GM15510 (cell line): ENCODE results near the gene NHSL1.

Experiments used
- POLR2A ChIP-seq: IDR thresholded peaks from 3 replicates; pipeline ENCODE4 v1.6.1; 2011; ENCODE audit warnings: borderline replicate concordance; ENCODE audit not compliant: insufficient read length; ENCODE audit errors: extremely low read depth

NHSL1 gene

GRCh38 chr6:138492871-138493270 is 6.4 kb downstream of the NHSL1 start:
- no peak for TF ChIP-seq POLR2A

- no peak for TF ChIP-seq POLR2A
Measured at GRCh38 chr6:138492113-138492512, 7.2 kb downstream of the NHSL1 start.

GRCh38 chr6:138491017-138491416 is 8.3 kb downstream of the NHSL1 start:
- no peak for TF ChIP-seq POLR2A

GRCh38 chr6:138489846-138490245 is 9.4 kb downstream of the NHSL1 start:
- no peak for TF ChIP-seq POLR2A

GRCh38 chr6:138487102-138487604 is 12.1 kb downstream of the NHSL1 start:
- no peak for TF ChIP-seq POLR2A

- TF ChIP-seq POLR2A = no peak
Measured at GRCh38 chr6:138486249-138487101, 12.8 kb downstream of the NHSL1 start.

GRCh38 chr6:138485586-138486248 is 13.6 kb downstream of the NHSL1 start:
- TF ChIP-seq POLR2A = no peak

GRCh38 chr6:138485005-138485545 is 14.2 kb downstream of the NHSL1 start:
- TF ChIP-seq POLR2A = no peak

GRCh38 chr6:138484018-138484731 is 15.1 kb downstream of the NHSL1 start:
- no peak for TF ChIP-seq POLR2A

GRCh38 chr6:138482816-138483215 is 16.5 kb downstream of the NHSL1 start:
- no peak for TF ChIP-seq POLR2A

GRCh38 chr6:138480279-138480949 is 18.9 kb downstream of the NHSL1 start:
- no peak for TF ChIP-seq POLR2A

- TF ChIP-seq POLR2A = no peak
Measured at GRCh38 chr6:138477913-138478539, 21.3 kb downstream of the NHSL1 start.

- no peak for TF ChIP-seq POLR2A
Measured at GRCh38 chr6:138476116-138476515, 23.2 kb downstream of the NHSL1 start.

GRCh38 chr6:138473144-138473543 is 26.1 kb downstream of the NHSL1 start:
- no peak for TF ChIP-seq POLR2A
